GM23248 (cell line): ENCODE data around the gene CAPN14.

Experiments used
- EZH2 ChIP-seq: fragments of 200-600 bp; sonication (generic); IDR thresholded peaks from 2 replicates; pipeline ENCODE4 v1.6.1; 2018; ENCODE audit warnings: antibody characterized with exemption, mild to moderate bottlenecking; ENCODE audit not compliant: insufficient read depth, poor library complexity, severe bottlenecking
- EZH2phosphoT487 ChIP-seq: fragments of 200-600 bp; sonication (generic); IDR thresholded peaks from 2 replicates; pipeline ENCODE4 v1.6.1; 2018; ENCODE audit warnings: antibody characterized with exemption, moderate library complexity, mild to moderate bottlenecking, low read depth; ENCODE audit not compliant: insufficient read depth

- TF ChIP-seq EZH2phosphoT487 (no peak), EZH2 (no peak)
Observed at GRCh38 chr2:31251851-31252250, 34.5 kb upstream of the CAPN14 start.
